ENCODE results near the gene FOXP1. TPM values are rescaled to one million over a fixed set of nuclear protein-coding genes. Genes with fewer than 3 reads are reported as not detected.

The FOXP1 gene
- total and polyA plus RNA-seq, 12 donors, result 4.8 to 56.0 (median 43.8) TPM

DNA sequence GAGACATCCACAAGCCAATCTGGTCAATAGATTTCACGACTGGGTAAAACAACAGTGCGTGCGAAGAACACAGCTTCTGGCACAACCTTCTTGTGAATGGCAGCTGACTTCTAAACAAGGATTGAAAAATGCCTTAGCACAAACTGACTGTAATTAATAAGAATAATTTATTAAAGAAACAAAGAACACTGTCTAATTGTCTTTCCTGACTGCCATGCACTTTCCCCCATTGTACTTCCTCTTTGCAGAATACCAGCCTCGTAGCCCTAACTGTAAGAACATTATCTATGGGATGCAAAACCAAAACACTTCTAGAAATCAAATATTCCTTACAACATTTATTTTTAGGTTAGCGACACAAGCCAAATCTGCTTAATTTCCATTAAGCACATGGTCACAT, 6.5 kb downstream of the FOXP1 start:
- H3K4me3 ChIP-seq, result peak overlapping the region in 1 of 10 donors; percentile 2
- DNase-seq (no peak), ATAC-seq (no peak)

GRCh38 chr3:71575433-71575832, 8.1 kb downstream of the FOXP1 start:
- H3K27ac ChIP-seq, result no peak overlapping the region
- peaks cover 0 to 52% (median 29%) of the 10 kb centered on the region in 9 donors for H3K4me1 ChIP-seq
- H3K9me3 ChIP-seq, result no peaks in the 10 kb centered on the region
- WGBS, 2 donors, result 96 to 98% methylated on average over 2 of the region's 2 CpGs
- peaks cover 0 to 22% (median 0%) of the 10 kb centered on the region in 9 donors for H3K36me3 ChIP-seq
- DNase-seq (no peak), ATAC-seq (no peak)
- intact Hi-C loops (cut with DNase I), result no loop called here
- no peaks in the 10 kb centered on the region for H3K27me3 ChIP-seq
- TF ChIP-seq CTCF (IDR thresholded peaks at IDR 0.05), result no peak
- H3K4me3 ChIP-seq, result no peak overlapping the region

More for the DNA sequence above, 6.5 kb downstream of the FOXP1 start:
- intact Hi-C loops (cut with DNase I), result no loop called here
- H3K4me1 ChIP-seq, result peaks cover 0 to 56% (median 31%) of the 10 kb centered on the region in 9 donors
- TF ChIP-seq CTCF (IDR thresholded peaks at IDR 0.05), result no peak
- no peaks in the 10 kb centered on the region for H3K9me3 ChIP-seq
- peaks cover 0 to 11% (median 0%) of the 10 kb centered on the region in 9 donors for H3K36me3 ChIP-seq
- H3K27ac ChIP-seq, result peak overlapping the region in 1 of 10 donors; percentile 32
- 77% methylated on average over 5 of the region's 5 CpGs for WGBS, 2 donors
- H3K27me3 ChIP-seq, result no peaks in the 10 kb centered on the region

- intact Hi-C loops (cut with DNase I), result loop anchor here in 1 of 10 donors (5.0 kb wide), 1 partner anchor 191 kb away; no protein-coding TSS in a partner anchor
- H3K4me1 ChIP-seq, result peaks cover 0 to 41% (median 10%) of the 10 kb centered on the region in 9 donors
Observed at GRCh38 chr3:71573181-71573580, 10.3 kb downstream of the FOXP1 start.

DNA sequence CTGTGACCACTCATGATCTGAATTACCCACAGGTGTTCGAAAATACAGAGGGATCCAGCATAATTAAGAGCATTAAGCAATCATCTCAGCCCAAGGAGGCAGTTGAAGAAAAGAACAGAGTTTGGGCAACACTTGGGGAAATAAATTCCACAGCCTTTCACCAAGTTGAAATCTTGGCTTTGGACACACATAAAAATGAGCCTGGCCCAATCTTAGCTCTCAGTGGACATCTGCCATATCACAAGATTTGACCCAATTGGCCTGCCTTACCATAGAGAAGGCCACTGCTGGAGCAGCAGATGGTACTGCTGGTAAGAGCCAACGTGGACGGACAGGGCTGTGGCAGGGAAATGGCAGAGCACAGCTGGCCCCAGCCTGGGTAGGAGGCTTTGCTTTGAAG, 13.0 kb downstream of the FOXP1 start:
- peaks cover 0 to 19% (median 0%) of the 10 kb centered on the region in 9 donors for H3K4me1 ChIP-seq
- intact Hi-C loops (cut with DNase I), result loop anchor here in 1 of 10 donors (5.0 kb wide), 1 partner anchor 188 kb away; no protein-coding TSS in a partner anchor
- DNase-seq, result no peak
- H3K27ac ChIP-seq, result no peak overlapping the region
- H3K27me3 ChIP-seq, result no peaks in the 10 kb centered on the region
- TF ChIP-seq CTCF (IDR thresholded peaks at IDR 0.05), result no peak
- 83 to 86% methylated on average over 3 of the region's 3 CpGs for WGBS, 2 donors
- no peaks in the 10 kb centered on the region for H3K9me3 ChIP-seq
- peaks cover 0 to 32% (median 0%) of the 10 kb centered on the region in 9 donors for H3K36me3 ChIP-seq
- no peak overlapping the region for H3K4me3 ChIP-seq
- ATAC-seq, result no peak

More at GRCh38 chr3:71573181-71573580, 10.3 kb downstream of the FOXP1 start:
- no peak for TF ChIP-seq CTCF (IDR thresholded peaks at IDR 0.05)
- DNase-seq, result no peak
- ATAC-seq, result no peak
- Histone ChIP-seq H3K27me3 (no peaks in the 10 kb centered on the region), H3K36me3 (peaks cover 0 to 26% (median 0%) of the 10 kb centered on the region in 9 donors), H3K9me3 (no peaks in the 10 kb centered on the region), H3K4me3 (no peak overlapping the region), H3K27ac (no peak overlapping the region)
- WGBS, 2 donors, result 93 to 96% methylated on average over 5 of the region's 5 CpGs

All from heart right ventricle (tissue), 16 donors.